ENCODE data around the gene GPX6. TPM values are rescaled to one million over a fixed set of nuclear protein-coding genes. Genes with fewer than 3 reads are reported as not detected.

GPX6 gene
- total RNA-seq, 1 donor from 2014 or later: not detected

- TF ChIP-seq, protein P1, sequence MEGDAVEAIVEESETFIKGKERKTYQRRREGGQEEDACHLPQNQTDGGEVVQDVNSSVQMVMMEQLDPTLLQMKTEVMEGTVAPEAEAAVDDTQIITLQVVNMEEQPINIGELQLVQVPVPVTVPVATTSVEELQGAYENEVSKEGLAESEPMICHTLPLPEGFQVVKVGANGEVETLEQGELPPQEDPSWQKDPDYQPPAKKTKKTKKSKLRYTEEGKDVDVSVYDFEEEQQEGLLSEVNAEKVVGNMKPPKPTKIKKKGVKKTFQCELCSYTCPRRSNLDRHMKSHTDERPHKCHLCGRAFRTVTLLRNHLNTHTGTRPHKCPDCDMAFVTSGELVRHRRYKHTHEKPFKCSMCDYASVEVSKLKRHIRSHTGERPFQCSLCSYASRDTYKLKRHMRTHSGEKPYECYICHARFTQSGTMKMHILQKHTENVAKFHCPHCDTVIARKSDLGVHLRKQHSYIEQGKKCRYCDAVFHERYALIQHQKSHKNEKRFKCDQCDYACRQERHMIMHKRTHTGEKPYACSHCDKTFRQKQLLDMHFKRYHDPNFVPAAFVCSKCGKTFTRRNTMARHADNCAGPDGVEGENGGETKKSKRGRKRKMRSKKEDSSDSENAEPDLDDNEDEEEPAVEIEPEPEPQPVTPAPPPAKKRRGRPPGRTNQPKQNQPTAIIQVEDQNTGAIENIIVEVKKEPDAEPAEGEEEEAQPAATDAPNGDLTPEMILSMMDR (IDR thresholded peaks at IDR 0.05): no peak
- Histone ChIP-seq H3K27ac (no peak overlapping the region), H3K27me3 (no peaks in the 10 kb centered on the region), H3K4me3 (peak overlapping the region; percentile 21 to 25), H3K4me1 (no peaks in the 10 kb centered on the region), H3K36me3 (no peaks in the 10 kb centered on the region), H3K9me3 (no peaks in the 10 kb centered on the region)
- DNase-seq (ENCODE audit: low spot score in 2 of 2): no peak
- intact Hi-C loops (cut with DNase I): no loop called here
Measured at GRCh38 chr6:28490205-28490890, 25.2 kb downstream of the GPX6 start.

DNA sequence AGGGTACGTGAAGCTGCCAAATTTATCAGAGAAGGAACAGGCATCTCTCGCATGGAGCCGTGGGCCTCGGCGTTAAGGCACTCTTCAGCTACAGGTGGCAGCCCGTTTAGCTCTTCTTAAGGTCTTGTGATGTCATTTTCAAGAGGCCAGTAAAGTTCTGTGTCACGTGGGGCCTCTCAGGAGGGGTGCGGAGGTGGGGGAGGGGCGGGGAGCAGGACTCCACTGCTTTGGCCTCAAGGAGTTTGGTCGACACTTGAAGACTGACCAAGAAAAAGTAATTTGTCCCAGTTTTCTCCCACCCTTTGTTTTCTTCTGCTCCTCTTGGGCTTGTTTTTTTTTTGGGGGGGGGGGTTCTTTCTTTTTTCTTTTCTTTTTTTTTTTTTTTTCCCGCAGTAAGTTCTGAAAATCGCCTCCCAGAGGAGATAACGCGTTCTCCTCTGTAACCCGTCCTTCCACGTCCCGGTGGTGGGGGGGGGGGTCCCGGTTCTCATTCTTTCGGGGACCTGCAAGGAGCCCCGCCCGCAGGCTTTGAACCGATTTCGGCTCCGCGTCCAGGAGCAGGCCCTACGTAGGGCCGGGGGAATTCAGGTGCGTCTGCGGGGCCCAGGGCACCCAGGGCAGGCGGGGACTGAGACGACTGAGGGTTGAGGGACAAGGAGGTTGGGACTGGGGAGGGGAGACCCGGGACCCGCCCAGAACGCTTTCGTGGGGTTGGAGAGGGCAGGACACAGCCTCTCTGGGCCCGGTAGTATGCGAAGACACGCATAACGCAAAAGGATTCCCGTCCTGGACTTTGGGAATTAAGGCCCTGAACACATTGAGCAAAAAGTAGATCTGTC lies 26.0 kb downstream of the GPX6 start:
- DNase-seq (ENCODE audit: low spot score in 2 of 2): no peak
- H3K27me3 ChIP-seq: no peaks in the 10 kb centered on the region
- H3K36me3 ChIP-seq: no peaks in the 10 kb centered on the region
- no peaks in the 10 kb centered on the region for H3K4me1 ChIP-seq
- TF ChIP-seq, protein P1 (IDR thresholded peaks at IDR 0.05): no peak
- H3K27ac ChIP-seq: no peak overlapping the region
- intact Hi-C loops (cut with DNase I): no loop called here
- peak overlapping the region; percentile 21 to 25 for H3K4me3 ChIP-seq
- H3K9me3 ChIP-seq: no peaks in the 10 kb centered on the region

DNA sequence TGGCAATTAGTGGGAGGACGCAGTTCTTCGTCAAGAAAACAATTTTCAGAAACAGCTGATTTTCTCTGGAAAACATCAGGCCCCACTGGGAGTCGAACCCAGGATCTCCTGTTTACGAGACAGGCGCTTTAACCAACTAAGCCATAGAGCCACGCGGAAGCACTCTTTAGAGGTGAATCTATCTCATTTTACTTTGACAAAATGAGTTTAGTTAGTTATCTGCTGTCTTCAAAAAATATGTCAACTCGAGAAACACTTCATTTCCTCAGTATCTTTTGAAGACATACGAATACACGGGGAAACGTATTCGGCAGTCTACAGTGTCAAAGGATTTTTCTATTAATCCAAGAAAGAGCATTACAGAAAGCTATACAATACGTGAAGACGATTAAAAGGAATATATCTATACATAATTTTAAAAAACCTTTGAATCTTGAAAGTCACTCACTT lies 26.7 kb downstream of the GPX6 start:
- Histone ChIP-seq H3K27me3 (no peaks in the 10 kb centered on the region), H3K4me3 (peak overlapping the region in 1 of 2 donors; percentile 3), H3K4me1 (no peaks in the 10 kb centered on the region), H3K27ac (no peak overlapping the region), H3K9me3 (no peaks in the 10 kb centered on the region), H3K36me3 (no peaks in the 10 kb centered on the region)
- intact Hi-C loops (cut with DNase I): no loop called here
- no peak for DNase-seq (ENCODE audit: low spot score in 2 of 2)
- TF ChIP-seq, protein P1 (IDR thresholded peaks at IDR 0.05): no peak

- intact Hi-C loops (cut with DNase I): no loop called here
- no peak overlapping the region for H3K27ac ChIP-seq
Measured at GRCh38 chr6:28486988-28487742, 28.4 kb downstream of the GPX6 start.

GRCh38 chr6:28486533-28486932 lies 29.1 kb downstream of the GPX6 start:
- TF ChIP-seq, protein P1 (IDR thresholded peaks at IDR 0.05): no peak
- intact Hi-C loops (cut with DNase I): no loop called here
- H3K36me3 ChIP-seq: no peaks in the 10 kb centered on the region
- no peak overlapping the region for H3K4me3 ChIP-seq
- no peaks in the 10 kb centered on the region for H3K9me3 ChIP-seq
- no peaks in the 10 kb centered on the region for H3K4me1 ChIP-seq
- no peaks in the 10 kb centered on the region for H3K27me3 ChIP-seq
- no peak overlapping the region for H3K27ac ChIP-seq
- no peak for DNase-seq (ENCODE audit: low spot score in 2 of 2)

More at GRCh38 chr6:28486988-28487742, 28.4 kb downstream of the GPX6 start:
- no peak overlapping the region for H3K4me3 ChIP-seq
- no peaks in the 10 kb centered on the region for H3K9me3 ChIP-seq
- no peaks in the 10 kb centered on the region for H3K27me3 ChIP-seq
- H3K36me3 ChIP-seq: no peaks in the 10 kb centered on the region
- no peak for DNase-seq (ENCODE audit: low spot score in 2 of 2)
- TF ChIP-seq, protein P1 (IDR thresholded peaks at IDR 0.05): no peak
- H3K4me1 ChIP-seq: no peaks in the 10 kb centered on the region
